Skin of body (tissue), 2 donors: ENCODE measurements around the gene MEF2B. TPM values are rescaled to one million over a fixed set of nuclear protein-coding genes. Genes with fewer than 3 reads are reported as not detected.
"Not testable (repeated sequence)": the region's sequence is repeated elsewhere in the genome, so short reads cannot be mapped to it uniquely, and the experiment has no call there.

Source experiments
- DNase-seq: peaks from one replicate; lab custom pipeline; 2025; lab: John Stamatoyannopoulos, UW
- total RNA-seq: library from RNA; depleted of rRNA; stranded (reverse); fragments of >200 nt; gene quantifications from one replicate; pipeline ENCODE4 v1.2.3, GENCODE V29; 2014

Gene MEF2B
- total RNA-seq, 1 donor from 2014 or later: 0.49 TPM

DNA sequence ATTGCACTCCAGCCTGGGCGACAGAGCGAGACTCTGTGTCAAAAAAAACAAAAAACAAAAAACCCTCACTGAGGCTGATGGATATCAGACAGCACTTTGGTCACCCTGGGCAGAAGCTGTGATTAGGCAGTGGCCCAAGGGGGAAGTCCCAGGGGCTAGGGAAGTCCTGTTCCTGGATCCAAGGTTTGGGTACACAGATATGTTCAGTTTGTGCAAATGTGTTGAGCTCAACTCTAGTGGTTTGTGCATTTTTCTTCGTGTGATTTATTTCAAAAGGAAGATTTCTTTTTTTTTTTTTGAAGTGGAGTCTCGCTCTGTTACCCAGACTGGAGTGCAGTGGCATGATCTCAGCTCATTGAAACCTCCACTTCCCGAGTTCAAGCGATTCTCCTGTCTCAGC, 12.3 kb downstream of the MEF2B start:
- no peak for DNase-seq

DNA sequence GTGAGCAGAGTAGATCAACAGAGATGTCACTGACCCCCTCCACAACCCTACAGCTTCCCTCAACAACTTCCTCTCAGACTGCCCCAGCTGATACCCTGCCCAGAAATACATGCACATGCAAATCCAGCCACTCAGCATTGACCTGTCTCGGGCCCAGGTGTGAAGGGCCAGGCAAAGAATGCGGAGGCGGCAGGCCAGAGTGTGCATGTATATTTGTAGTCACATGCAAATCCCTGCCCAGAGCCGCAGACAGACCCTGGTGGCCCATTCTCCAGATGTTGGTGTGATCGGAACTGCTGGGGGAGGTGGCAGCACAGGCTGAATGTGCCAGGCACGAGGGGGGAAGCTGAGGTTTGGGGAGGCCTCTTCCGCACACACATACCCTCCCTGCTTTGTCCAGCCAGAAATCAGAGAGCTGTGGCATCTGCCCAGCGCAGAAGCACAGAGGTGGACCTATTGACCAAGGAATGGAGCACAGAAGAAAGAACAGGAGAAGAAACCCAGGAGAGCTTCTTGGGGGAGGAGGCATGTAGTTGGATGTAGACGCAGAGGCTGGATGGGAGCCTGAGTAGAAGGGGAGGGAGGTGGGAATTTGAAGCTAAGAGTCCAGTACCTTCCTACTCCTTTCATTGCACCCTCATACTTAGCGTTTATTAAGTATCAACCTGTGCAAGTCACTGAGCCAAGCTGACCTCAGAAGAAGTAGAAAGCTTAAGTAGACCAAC, 14.4 kb downstream of the MEF2B start:
- no peak for DNase-seq

DNA sequence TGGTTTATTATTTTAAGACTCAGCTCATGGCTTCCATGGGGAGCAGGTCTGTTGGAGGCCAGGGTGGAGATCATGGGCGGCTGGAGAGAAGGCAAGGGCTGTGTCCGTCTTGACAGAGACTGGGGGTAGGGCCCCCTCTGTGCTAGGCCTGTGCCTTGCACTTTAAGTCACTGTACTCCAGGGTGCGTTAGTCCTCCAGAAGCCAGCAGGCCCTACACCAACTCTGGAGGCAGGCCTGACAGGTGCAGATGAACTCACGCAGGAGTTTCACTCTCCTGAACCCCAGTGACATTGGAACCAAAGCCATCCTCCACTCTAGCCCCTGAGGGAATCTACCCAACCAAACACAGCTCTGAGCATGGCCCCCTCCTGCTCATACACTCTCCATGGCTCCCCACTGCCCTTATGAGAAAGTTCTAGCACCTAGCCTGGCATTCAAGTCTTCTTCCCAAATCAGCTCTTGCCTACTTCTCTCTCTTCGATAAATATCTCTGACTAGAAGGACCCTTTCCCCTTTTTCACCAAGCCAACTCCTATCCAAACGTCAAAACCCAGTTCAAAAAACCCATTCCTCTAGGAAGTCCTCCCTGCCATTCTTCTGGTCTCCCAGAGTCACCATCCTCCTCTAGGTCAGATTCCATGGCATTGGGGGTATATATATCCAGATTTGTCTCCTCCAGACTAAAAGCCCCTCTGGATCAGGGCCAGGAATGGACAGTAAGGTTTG, 15.1 kb downstream of the MEF2B start:
- no peak for DNase-seq

DNA sequence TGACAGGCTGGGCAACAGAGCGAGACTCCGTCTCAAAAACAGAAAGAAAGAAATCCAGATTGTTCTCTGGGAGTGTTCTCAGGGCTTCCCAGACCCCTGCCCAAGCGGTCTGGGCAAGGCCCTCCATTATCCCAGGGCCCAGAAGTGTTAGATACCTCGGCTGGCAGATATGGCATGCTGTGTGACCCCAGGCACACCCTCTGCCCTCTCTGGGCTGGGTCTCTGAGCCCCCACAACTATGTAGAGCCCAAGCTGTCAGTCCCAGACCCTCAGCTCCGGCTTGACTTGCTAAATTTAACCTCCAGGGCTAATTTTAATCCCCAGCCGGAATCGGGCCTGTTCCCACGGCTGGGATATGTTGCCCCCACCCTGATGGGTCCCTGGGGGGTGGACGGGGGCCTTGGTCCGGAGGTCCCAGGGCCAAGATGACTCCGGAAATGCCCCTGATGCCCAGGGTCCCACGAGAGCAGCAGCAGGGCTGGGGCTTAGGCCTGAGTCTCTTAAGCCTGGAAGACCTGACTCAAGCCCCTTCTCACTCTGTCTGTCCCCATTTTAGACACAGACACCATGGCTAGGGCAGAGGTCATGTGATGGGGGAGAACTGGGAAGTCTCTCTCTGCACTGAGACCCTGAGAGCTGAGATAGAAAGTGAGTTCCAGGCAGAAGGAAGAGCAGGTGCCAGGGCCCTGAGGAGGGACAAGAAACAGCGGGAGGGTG, 17.2 kb downstream of the MEF2B start:
- no peak for DNase-seq

GRCh38 chr19:19151418-19151817, 18.6 kb downstream of the MEF2B start:
- no peak for DNase-seq

GRCh38 chr19:19149435-19149834, 20.6 kb downstream of the MEF2B start:
- no peak for DNase-seq

GRCh38 chr19:19148504-19148903, 21.6 kb downstream of the MEF2B start:
- DNase-seq: not testable (repeated sequence)

DNA sequence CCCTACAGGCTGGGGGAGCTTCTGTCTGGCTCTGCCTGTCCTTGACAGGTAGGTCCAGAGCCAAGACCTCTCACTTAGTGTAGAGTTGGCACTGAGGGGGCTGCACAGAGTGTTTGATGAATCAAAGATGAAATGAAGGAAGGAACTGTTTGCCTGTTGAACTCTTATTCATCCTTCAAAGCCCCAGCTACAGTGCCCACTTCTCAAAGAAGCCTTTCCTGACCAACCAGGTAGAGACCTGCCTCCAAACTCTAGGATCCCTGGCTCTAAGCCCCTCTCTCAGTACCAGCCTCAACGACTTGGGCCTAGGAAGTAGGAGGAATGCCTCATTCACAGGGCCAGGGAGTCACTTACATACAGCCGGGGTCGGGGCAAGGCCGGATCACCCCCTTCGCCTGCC, 22.7 kb downstream of the MEF2B start:
- DNase-seq: no peak

DNA sequence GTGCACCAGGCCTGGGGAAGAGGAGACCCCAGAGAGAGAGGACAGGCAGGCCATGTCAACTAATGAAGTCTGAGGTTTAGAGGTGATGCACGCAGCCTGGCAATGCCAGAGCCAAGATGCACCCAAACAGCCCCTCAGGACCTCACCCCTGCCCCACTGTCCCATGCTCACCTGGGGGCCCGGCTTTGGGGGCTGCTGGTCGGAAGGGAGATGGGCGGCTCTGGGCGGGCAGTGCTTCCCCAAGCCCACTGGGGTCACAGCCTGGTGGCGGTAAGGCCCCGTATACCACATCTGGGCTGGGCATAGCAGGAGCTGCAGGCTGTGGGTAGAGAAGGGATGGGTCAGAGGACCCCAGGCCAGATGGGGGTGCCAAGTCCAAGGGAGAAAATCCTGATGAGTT, 23.2 kb downstream of the MEF2B start:
- DNase-seq: no peak

DNA sequence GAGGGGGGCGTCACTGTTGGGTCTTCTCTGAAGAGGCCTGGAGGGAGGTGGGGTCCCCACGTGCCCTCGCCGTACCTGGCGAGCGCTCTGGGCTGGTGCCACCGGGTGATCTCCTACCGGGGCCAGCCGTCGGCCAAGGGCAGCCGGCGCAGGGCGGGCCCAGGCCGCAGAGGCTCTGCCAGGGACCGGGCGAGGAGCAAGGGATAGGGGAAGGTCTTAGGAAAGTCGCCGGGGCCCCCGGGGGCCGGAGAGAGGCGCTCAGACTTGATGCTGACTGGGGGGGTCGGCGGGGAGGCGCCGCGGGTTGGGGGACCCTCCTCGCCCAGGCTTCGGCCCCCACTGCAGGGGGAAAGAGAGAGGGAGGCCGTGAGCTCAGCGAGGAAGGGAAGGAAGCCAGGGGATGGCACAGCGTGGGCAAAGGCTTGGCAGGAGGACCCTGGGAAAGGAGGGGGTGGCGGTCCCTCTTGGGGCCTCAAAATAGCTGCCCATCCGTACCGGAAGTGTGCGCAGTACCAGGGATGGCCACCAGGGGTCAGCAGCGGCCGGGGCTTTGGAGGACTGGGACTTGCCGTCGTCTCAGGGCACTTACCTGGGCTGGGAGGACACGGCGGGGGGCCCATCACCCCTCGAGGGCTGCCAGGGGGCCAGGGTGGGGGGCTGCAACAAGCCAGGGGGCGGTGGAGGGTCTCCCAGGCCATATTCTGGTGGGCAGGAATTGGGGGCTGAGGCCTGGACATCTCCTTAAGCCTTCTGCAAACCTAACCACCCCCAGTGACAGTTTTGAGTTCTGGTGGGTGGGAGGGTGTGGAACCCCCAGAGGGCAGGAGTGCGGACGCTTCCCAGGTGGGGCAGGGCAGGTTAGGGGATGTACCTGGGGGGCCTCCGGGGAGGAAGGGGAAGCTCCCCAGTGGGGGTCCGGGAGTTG, 24.1 kb downstream of the MEF2B start:
- peak; percentile 53 for DNase-seq

DNA sequence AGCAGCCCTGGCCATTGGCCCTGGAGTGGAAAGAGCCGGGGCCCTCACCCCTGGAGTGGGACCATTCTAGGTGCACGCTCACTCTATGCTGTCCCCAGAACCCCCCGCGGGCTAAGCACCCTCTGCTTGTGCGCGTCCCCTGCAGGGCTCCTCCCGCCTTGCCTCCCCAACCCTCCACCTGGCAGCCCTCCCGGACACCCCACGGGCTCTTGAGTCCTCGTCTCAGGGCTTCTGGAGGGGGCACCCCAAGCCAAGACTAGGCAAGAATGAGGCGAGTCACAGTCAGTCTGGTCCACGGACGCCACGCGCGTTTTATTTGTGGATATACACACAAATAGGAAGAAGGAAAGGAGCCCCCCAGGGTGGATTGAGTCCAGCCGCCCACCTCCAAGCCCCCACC, 24.8 kb downstream of the MEF2B start:
- no peak for DNase-seq

GRCh38 chr19:19142347-19142746, 27.7 kb downstream of the MEF2B start:
- no peak for DNase-seq

- DNase-seq: no peak
Measured at GRCh38 chr19:19140476-19140875, 29.6 kb downstream of the MEF2B start.

- DNase-seq: no peak
Measured at GRCh38 chr19:19139876-19140229, 30.2 kb downstream of the MEF2B start.

- DNase-seq: peak; percentile 97
Measured at GRCh38 chr19:19138109-19138981, 31.7 kb downstream of the MEF2B start, which contains the start of gene TMEM161A. Gene TMEM161A, minus strand, starts transcription at chr19:19138478. Its CDS starts 50 bp downstream, at chr19:19138428.

DNA sequence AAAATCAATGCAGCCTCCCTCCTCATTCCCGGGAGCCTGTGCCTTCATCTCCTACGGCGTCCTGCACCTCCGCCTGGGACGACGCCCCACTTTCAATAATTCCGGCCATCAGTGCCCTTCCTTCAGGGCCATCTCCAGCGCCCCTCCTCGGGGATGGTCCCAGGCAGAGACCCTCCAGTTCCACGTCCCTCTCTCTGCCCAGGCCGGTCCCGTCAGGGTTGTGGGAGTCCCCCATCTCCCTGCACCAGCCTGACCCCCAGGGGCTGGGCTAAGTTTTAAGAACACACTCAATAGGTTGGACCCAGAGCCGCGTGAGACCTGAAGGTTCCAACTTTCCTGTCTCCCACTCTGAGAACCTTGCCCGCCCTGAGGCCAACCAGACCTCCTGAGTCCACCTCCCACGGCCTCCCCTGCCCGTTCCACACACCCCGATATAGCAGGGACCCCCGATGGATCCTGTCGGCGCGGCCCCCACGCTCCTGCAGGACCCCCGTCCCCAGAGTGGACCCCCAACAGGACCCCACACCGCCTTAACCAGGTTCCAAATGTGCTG, 32.4 kb downstream of the MEF2B start:
- DNase-seq: no peak

- not testable (repeated sequence) for DNase-seq
Measured at GRCh38 chr19:19135713-19136112, 34.4 kb downstream of the MEF2B start.

DNA sequence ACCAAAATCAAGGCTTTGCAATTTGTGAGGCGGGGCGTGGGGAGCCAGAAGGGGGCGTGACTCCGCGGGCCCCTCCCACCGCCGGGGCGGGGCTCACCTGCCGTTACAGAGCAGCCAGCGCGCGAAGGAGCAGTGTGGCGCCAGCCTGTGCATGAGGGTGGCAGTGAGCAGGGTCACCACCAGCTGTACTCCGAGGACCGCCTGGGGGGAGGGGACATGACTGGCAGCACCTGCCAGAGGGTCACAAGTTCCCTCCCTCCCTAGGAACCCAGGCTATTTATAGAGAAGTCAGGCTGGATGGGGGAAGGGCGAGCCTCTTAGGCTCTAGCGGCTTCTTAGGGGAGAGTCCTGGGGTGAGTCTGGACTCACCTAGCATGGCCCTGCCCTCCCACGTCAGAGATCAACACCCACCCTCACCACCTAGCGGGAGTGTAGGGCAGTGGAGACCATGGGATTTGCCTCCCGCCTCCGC, 35.3 kb downstream of the MEF2B start:
- DNase-seq: no peak

DNA sequence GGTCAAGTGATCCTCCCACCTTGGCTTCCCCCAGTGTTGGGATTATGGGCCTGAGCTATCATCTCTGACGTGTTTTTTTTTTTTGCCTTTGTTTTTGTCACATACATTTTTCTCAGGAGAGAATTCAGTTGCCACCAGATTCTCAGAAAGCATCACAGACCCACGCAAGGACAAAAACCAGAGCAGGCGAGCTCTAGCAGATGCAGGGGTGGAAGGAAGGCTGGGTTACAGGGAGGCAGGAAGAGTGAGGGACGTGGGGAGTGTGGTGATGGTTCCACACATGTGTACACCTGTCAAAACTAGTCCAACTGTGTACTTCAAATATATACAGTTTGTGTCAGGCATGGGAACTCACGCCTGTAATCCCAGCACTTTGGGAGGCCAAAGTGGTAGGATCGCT, 36.1 kb downstream of the MEF2B start:
- DNase-seq: no peak

- no peak for DNase-seq
Measured at GRCh38 chr19:19132912-19133311, 37.2 kb downstream of the MEF2B start.
